Spleen (tissue), 7 donors: ENCODE results near the gene DNM3.

ENCODE experiments used
- CTCF ChIP-seq, 11 experiments: fragments of 200-600 bp in 7 of 11; fragments of 450-650 bp in 4 of 11; sonication (generic) in 4 of 11; IDR thresholded peaks in 8 of 11; conservative IDR thresholded peaks in 3 of 11; 1 replicate in 7 of 11; 2 replicates in 4 of 11; pipeline versions ENCODE4 v1.4.0 to v1.8.0; 2016 to 2021; ENCODE audit warnings: antibody characterized with exemption in 11 of 11, inconsistent platforms in 4 of 11, mild to moderate bottlenecking in 1 of 11
- POLR2A ChIP-seq, 3 donors: fragments of 450-650 bp; IDR thresholded peaks; one replicate each; pipeline ENCODE4 v1.5.1; 2017; ENCODE audit warnings: antibody characterized with exemption in 3 of 3, mild to moderate bottlenecking in 1 of 3
- donor health status: DM: no; HTN: no; CAD: no; lungs with moderate emphysema.
- donor health status: DM: no; HTN: no; CAD: no.
- donor health status: DM: no; HTN: no; CAD: no.

DNA sequence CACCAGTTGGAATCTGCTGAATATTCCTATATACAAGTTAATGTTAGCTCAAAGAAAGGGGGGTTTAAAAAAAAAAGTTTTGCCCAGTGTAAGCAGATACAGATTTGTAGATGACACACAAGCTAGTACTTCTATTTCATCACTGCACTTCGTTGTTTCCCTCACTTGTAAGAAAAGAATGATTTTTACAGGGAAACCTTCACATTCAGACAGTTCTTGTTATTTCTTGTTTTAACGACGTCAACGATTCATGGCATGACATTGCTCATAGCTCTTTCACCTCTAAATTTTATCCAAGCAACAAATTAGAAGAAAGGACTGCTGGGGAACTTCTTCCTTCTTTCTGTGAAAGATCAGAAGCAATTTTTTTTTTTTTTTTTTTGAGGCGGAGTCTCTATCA is 553.5 kb downstream of the DNM3 start:
- no peak for TF ChIP-seq CTCF (IDR thresholded peaks at IDR 0.05 in 8 of 11, conservative IDR thresholded peaks at IDR 0.05 in 3 of 11)
- TF ChIP-seq POLR2A (IDR thresholded peaks at IDR 0.05): no peak
